NCI-H2196 treated with DMSO at 0.1 percent for 48 hours (cell line): ENCODE data around the gene ENOSF1.

ENCODE experiments used
- DNase-seq: peaks from one replicate; lab custom pipeline; 2025; ENCODE audit not compliant: unreplicated experiment; lab: John Stamatoyannopoulos, UW

ENOSF1 gene

DNA sequence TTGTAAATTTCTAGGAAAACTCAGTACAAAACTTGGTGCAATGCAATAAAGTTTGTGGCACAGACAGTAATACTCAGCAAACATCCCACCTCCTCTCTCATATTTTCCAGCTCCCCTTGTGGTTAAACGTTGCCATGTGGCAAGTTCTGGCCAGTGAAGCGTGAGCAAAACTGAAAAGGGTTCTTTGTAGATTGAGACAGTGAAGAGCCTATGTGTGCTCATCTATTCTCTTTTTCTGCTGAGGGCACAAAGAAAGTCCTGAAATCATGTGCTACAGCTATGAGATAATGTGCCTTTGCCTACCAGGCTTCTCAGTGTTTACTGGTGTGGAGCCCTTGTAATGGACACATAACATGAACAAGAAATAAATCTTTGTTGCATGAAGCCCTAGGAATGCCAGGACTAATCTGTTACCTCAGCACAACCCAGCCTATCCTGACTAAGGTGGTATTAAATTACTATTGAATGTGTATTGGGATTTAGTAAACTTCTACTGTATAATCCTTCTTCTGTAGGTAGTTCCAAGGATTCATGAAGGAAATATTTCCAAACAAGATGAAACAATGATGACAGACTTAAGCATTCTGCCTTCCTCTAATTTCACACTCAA is 67.9 kb downstream of the ENOSF1 start:
- DNase-seq = no peak

DNA sequence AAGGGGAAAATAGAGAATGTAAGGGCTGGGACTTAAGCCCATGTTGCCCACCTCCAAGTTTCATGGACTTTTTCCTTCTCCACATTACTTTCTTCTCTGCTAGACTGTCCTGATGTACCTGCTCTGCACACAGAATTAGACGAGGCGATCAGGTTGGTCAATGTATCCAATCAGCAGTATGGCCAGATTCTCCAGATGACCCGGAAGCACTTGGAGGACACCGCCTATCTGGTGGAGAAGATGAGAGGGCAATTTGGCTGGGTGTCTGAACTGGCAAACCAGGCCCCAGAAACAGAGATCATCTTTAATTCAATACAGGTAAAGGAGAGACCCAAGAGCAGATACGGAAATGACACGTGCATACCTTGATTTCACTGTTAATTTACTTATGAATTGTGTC is 71.2 kb downstream of the ENOSF1 start:
- DNase-seq = no peak

- DNase-seq = no peak
Observed at GRCh38 chr18:635171-635570, 77.3 kb downstream of the ENOSF1 start.

DNA sequence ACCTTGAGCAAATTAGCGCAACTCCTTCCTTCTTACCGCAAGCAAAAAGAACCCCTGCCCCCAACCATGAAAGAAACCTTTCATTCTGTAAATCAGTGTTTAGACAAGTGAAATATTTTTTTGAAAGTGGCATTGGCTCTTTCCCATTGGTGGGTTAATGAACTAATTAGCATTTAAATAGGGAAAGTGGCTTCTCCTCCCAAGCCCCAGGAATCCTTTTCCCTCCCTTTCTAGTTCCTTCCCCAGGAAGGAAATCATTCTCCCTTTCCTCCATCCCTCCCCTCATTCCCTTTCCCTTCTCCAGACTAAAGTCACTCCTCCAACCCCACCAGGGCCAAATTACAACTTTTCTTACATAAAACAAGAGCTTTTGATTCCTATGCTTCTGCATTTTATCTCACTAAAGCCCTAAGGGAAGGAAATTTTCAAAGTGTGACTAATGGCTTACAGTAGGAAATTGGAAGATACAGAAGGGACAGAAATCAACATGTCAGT is 77.8 kb downstream of the ENOSF1 start:
- DNase-seq = no peak

DNA sequence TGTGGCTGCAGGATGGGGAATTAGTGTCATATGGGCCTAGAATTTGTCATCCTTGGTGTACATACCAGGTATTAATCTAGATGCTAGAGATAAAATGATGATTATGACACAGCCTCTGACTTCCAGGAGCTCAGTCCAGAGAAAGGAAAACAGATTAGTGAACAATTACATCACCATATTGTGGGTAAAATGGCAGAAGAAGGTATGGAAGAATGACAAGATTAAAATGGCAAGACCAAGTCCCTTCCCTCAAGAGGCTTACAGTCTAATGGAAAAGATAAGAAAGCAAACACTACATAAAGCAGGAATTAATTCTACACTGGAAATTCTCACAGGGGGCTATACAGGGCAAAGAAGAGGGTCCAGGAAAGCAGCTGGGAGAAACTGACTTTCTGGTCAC is 80.9 kb downstream of the ENOSF1 start:
- no peak for DNase-seq

DNA sequence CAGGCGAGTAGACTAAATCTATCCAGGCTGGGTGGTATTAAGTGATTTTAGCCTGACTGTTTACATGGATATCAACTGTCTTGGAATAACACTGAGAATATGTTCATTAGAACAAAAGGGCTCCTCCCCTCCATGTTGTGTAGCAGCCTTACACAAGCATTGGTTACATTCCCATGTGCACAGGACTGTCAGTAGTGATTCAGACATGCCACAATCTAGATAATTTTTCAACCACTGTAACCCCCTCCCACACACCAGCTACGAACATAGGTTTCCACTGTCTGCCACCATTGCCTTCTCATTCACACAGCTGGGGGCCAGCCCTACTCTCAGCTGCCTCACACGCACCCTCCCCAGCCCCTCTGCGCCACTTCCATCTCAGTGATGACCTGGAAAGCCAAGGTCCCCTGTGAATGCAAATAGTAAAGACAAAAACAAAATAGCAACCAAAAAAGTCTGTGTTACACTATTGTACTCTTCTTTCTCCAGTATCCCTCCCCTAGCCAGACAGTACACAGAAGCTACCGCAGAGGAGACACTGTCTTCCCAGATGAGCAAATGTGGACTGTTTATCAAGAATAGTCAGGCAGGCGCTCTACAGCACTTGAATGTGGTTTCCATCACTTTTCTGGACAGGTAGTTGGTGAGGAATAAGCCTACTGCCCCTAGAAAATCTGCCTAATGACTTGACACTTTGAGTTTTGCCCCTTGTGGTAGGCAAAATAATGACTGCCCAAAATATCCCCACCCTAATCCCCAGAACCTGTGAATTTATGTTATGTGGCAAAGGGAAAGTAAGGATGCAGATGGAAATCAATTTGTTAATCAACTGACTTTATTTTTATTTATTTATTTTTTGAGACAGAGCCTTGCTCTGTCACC is 82.9 kb downstream of the ENOSF1 start:
- no peak for DNase-seq

DNA sequence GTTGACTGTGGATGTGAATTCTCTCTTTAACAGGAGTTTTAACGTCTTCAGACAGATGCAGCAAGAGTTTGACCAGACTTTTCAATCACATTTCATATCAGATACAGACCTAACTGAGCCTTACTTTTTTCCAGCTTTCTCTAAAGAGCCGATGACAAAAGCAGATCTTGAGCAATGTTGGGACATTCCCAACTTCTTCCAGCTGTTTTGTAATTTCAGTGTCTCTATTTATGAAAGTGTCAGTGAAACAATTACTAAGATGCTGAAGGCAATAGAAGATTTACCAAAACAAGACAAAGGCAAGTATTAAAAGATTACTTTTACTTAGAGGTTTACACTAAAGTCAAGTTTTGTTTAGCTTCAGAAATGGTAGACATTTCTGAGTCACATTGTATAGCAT is 85.2 kb downstream of the ENOSF1 start:
- DNase-seq = no peak

DNA sequence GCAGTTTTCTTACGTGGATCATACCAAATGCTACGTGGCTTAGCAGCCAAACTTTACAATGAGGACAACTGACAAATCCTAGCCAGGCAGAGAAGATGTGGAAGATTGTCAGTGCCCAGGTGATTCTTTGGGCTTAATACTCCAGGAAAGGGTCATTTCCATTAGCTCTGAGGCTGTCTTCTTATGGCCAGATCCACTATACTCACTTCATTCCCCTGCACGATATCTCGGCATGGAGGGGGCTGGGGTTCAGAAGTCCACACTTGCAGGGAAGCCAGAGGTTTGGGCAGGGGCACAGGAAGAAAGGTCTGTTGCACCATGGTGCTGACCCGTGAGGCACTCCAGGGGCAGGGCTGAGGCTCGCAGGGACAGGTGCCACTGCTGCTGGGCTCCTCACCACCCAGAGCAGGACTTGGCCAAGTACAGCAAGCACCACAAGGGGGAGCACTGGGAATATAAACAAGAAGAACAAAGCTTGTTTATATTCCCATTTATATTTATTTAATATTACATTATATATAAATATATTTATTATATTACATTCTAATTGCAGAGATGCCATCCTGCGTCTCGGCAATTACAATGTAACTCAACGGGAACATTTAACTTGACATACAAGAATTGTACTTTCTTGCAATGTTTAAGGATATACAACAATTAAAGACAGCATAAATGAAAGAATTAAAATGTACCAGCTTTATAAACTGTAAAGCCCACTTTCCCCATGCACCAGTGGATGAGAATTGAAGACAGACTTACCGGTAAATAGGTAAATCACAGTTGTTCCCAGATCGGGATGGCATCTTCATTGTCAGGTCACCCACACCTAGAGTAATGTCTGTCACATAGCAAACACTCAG is 88.4 kb downstream of the ENOSF1 start:
- peak; percentile 69 for DNase-seq

- no peak for DNase-seq
Observed at GRCh38 chr18:622289-622688, 90.1 kb downstream of the ENOSF1 start.

- no peak for DNase-seq
Observed at GRCh38 chr18:621291-622043, 91.0 kb downstream of the ENOSF1 start.
